Fibroblast of lung (primary cell): ENCODE data around the gene ANKS6. TPM values are rescaled to one million over a fixed set of nuclear protein-coding genes. Genes with fewer than 3 reads are reported as not detected.

ENCODE experiments used
- DNase-seq, 2 donors: peaks; one replicate each; pipeline versions ENCODE4 v3.0.0 to v3.0.0-alpha.2; 2010; ENCODE audit warnings: low read depth in 2 of 2
- H2AFZ ChIP-seq: 2 replicates; pipeline ENCODE4 v1.5.1; 2012; ENCODE audit warnings: low read length, control low read depth, inconsistent platforms
- H3K27ac ChIP-seq: 2 replicates; pipeline ENCODE4 v1.5.1; 2011; ENCODE audit warnings: low read length, control low read depth; ENCODE audit not compliant: insufficient read depth
- H3K27me3 ChIP-seq: 2 replicates; pipeline ENCODE4 v1.5.1; 2011; ENCODE audit warnings: mild to moderate bottlenecking, low read length; ENCODE audit not compliant: control insufficient read depth, insufficient read depth
- H3K36me3 ChIP-seq: 2 replicates; pipeline ENCODE4 v1.5.1; 2011; ENCODE audit warnings: low read length; ENCODE audit not compliant: control insufficient read depth, insufficient read depth
- H3K4me1 ChIP-seq: 2 replicates; pipeline ENCODE4 v1.5.1; 2011; ENCODE audit warnings: low read length; ENCODE audit not compliant: control insufficient read depth, insufficient read depth; ENCODE audit errors: extremely low read depth
- H3K4me2 ChIP-seq: 2 replicates; pipeline ENCODE4 v1.5.1; 2011; ENCODE audit warnings: low read length, control low read depth; ENCODE audit not compliant: insufficient read depth; ENCODE audit errors: extremely low read depth
- H3K4me3 ChIP-seq, 4 experiments: fragments of 200-600 bp in 1 of 4; sonication (generic) in 1 of 4; replicated peaks in 1 of 4; 2 replicates each; pipeline ENCODE4 v1.5.1; 2011 to 2016; ENCODE audit warnings: low read length in 4 of 4, low read depth in 3 of 4, mild to moderate bottlenecking in 3 of 4, control low read depth in 2 of 4, inconsistent platforms in 1 of 4, mixed read lengths in 1 of 4; ENCODE audit not compliant: insufficient read depth in 1 of 4; ENCODE audit errors: control extremely low read depth in 1 of 4
- H3K79me2 ChIP-seq: 2 replicates; pipeline ENCODE4 v1.5.1; 2012; ENCODE audit warnings: mild to moderate bottlenecking, low read length, inconsistent platforms; ENCODE audit not compliant: control insufficient read depth, insufficient read depth
- H3K9ac ChIP-seq: 2 replicates; pipeline ENCODE4 v1.5.1; 2011; ENCODE audit warnings: mild to moderate bottlenecking, low read length, control low read depth; ENCODE audit not compliant: insufficient read depth
- H3K9me3 ChIP-seq: 2 replicates; pipeline ENCODE4 v1.5.1; 2012; ENCODE audit warnings: low read depth, low read length; ENCODE audit not compliant: control insufficient read depth, insufficient read depth
- H4K20me1 ChIP-seq: 2 replicates; pipeline ENCODE4 v1.5.1; 2011; ENCODE audit warnings: low read length; ENCODE audit not compliant: control insufficient read depth, insufficient read depth; ENCODE audit errors: extremely low read depth
- CTCF ChIP-seq, 2 donors: IDR thresholded peaks in 1 of 2; conservative IDR thresholded peaks in 1 of 2; 1 replicate in 1 of 2; 2 replicates in 1 of 2; pipeline ENCODE4 v1.5.1; 2011 to 2012; ENCODE audit warnings: low read length in 2 of 2, control low read depth in 1 of 2, inconsistent platforms in 1 of 2, low read depth in 1 of 2, mild to moderate bottlenecking in 1 of 2
- EZH2 ChIP-seq: IDR thresholded peaks from 2 replicates; pipeline ENCODE4 v1.5.1; 2012; ENCODE audit warnings: low read length, control low read depth, mild to moderate bottlenecking; ENCODE audit errors: missing control alignments
- polyA plus RNA-seq, 2 donors: library from polyadenylated mRNA; depleted of rRNA in 1 of 2; stranded (reverse) in 1 of 2; unstranded in 1 of 2; fragments of >200 nt; gene quantifications; 2 replicates each; pipeline ENCODE4 v1.2.1, GENCODE V29; 2011 to 2012; ENCODE audit warnings: missing spikeins in 1 of 2
- total RNA-seq: library from RNA; depleted of rRNA; stranded (reverse); fragments of >200 nt; gene quantifications from 2 replicates; pipeline ENCODE4 v1.2.1, GENCODE V29; 2014

Gene ANKS6
- total and polyA plus RNA-seq, 2 donors (not counting 1 experiment from before 2014, with no cell fraction given): 7.3 to 9.6 TPM

- no peak overlapping the region for H3K9ac ChIP-seq
- no peaks in the 10 kb centered on the region for H3K36me3 ChIP-seq
- no peaks in the 10 kb centered on the region for H3K27me3 ChIP-seq
- no peaks in the 10 kb centered on the region for H3K9me3 ChIP-seq
- no peak overlapping the region for H2AFZ ChIP-seq
- no peak for DNase-seq
- no peak overlapping the region for H3K27ac ChIP-seq
- H3K4me1 ChIP-seq: no peaks in the 10 kb centered on the region
- no peaks in the 10 kb centered on the region for H3K79me2 ChIP-seq
- no peaks in the 10 kb centered on the region for H4K20me1 ChIP-seq
- no peak overlapping the region for H3K4me2 ChIP-seq
- no peak overlapping the region for H3K4me3 ChIP-seq
- TF ChIP-seq EZH2 (no peak), CTCF (conservative IDR thresholded peaks at IDR 0.05 in 1 of 2, IDR thresholded peaks at IDR 0.05 in 1 of 2; ENCODE audit: low read depth in 1 of 2, low read length in 2 of 2) (no peak)
Observed at GRCh38 chr9:98830554-98830953, 34.2 kb upstream of the ANKS6 start.

GRCh38 chr9:98829766-98830165, 33.4 kb upstream of the ANKS6 start:
- no peaks in the 10 kb centered on the region for H3K79me2 ChIP-seq
- no peaks in the 10 kb centered on the region for H3K36me3 ChIP-seq
- H3K9ac ChIP-seq: no peak overlapping the region
- TF ChIP-seq EZH2: no peak
- TF ChIP-seq CTCF (conservative IDR thresholded peaks at IDR 0.05 in 1 of 2, IDR thresholded peaks at IDR 0.05 in 1 of 2; ENCODE audit: low read depth in 1 of 2, low read length in 2 of 2): no peak
- H3K9me3 ChIP-seq: no peaks in the 10 kb centered on the region
- no peak overlapping the region for H3K4me2 ChIP-seq
- no peak for DNase-seq
- no peak overlapping the region for H2AFZ ChIP-seq
- H3K4me3 ChIP-seq: no peak overlapping the region
- H4K20me1 ChIP-seq: no peaks in the 10 kb centered on the region
- H3K27me3 ChIP-seq: no peaks in the 10 kb centered on the region
- H3K27ac ChIP-seq: no peak overlapping the region
- H3K4me1 ChIP-seq: no peaks in the 10 kb centered on the region

GRCh38 chr9:98826716-98827115, 30.4 kb upstream of the ANKS6 start:
- TF ChIP-seq EZH2 (no peak), CTCF (conservative IDR thresholded peaks at IDR 0.05 in 1 of 2, IDR thresholded peaks at IDR 0.05 in 1 of 2; ENCODE audit: low read depth in 1 of 2, low read length in 2 of 2) (no peak)
- H3K79me2 ChIP-seq: no peaks in the 10 kb centered on the region
- H3K36me3 ChIP-seq: no peaks in the 10 kb centered on the region
- no peak overlapping the region for H2AFZ ChIP-seq
- H3K9me3 ChIP-seq: no peaks in the 10 kb centered on the region
- no peak for DNase-seq
- no peak overlapping the region for H3K27ac ChIP-seq
- H3K4me3 ChIP-seq: no peak overlapping the region
- H3K4me2 ChIP-seq: no peak overlapping the region
- no peaks in the 10 kb centered on the region for H3K27me3 ChIP-seq
- H4K20me1 ChIP-seq: no peaks in the 10 kb centered on the region
- no peak overlapping the region for H3K9ac ChIP-seq
- H3K4me1 ChIP-seq: no peaks in the 10 kb centered on the region
